H9 (cell line): Measurements from ENCODE around the gene CEP97. TPM values are rescaled to one million over a fixed set of nuclear protein-coding genes. Genes with fewer than 3 reads are reported as not detected.

Experiments used
- DNase-seq: peaks from one replicate; pipeline ENCODE4 v3.0.0-alpha.2; 2017
- H2AFZ ChIP-seq: one replicate; pipeline ENCODE4 v1.6.1; 2013; ENCODE audit warnings: mild to moderate bottlenecking, low read length, control low read depth, moderate library complexity
- H2AK5ac ChIP-seq: 2 replicates; pipeline ENCODE4 v1.6.1; 2013; ENCODE audit warnings: low read length, control low read depth, mixed read lengths; ENCODE audit not compliant: insufficient read length
- H2BK120ac ChIP-seq: one replicate; pipeline ENCODE4 v1.6.1; 2013; ENCODE audit warnings: low read depth, mild to moderate bottlenecking, low read length, control low read depth, inconsistent platforms; ENCODE audit not compliant: poor library complexity, severe bottlenecking
- H2BK12ac ChIP-seq: 2 replicates; pipeline ENCODE4 v1.6.1; 2013; ENCODE audit warnings: low read length, control low read depth, mixed read lengths, low read depth; ENCODE audit not compliant: insufficient read length
- H2BK15ac ChIP-seq: 2 replicates; pipeline ENCODE4 v1.6.1; 2013; ENCODE audit warnings: low read depth, low read length, control low read depth
- H2BK20ac ChIP-seq: one replicate; pipeline ENCODE4 v1.6.1; 2013; ENCODE audit warnings: low read depth, mild to moderate bottlenecking, low read length, control low read depth, inconsistent platforms; ENCODE audit not compliant: poor library complexity, severe bottlenecking
- H2BK5ac ChIP-seq: 2 replicates; pipeline ENCODE4 v1.6.1; 2013; ENCODE audit warnings: low read length, control low read depth, mixed read lengths; ENCODE audit not compliant: insufficient read length
- H3K14ac ChIP-seq: 2 replicates; pipeline ENCODE4 v1.6.1; 2013; ENCODE audit warnings: low read length, control low read depth; ENCODE audit not compliant: insufficient read depth
- H3K18ac ChIP-seq: 2 replicates; pipeline ENCODE4 v1.6.1; 2013; ENCODE audit warnings: low read depth, mild to moderate bottlenecking, mixed read lengths, low read length, control low read depth; ENCODE audit not compliant: insufficient read length
- H3K23ac ChIP-seq: 2 replicates; pipeline ENCODE4 v1.6.1; 2013; ENCODE audit warnings: low read length, control low read depth, mixed read lengths, low read depth; ENCODE audit not compliant: insufficient read length
- H3K23me2 ChIP-seq: 2 replicates; pipeline ENCODE4 v1.6.1; 2013; ENCODE audit warnings: low read depth, mild to moderate bottlenecking, mixed read lengths, low read length, control low read depth; ENCODE audit not compliant: insufficient read length, poor library complexity, severe bottlenecking
- H3K27ac ChIP-seq: 2 replicates; pipeline ENCODE4 v1.5.1; 2013; ENCODE audit warnings: low read length, control low read depth, mixed read lengths, low read depth; ENCODE audit not compliant: insufficient read length
- H3K27me3 ChIP-seq: 2 replicates; pipeline ENCODE4 v1.6.1; 2013; ENCODE audit warnings: low read length, control low read depth, inconsistent platforms; ENCODE audit not compliant: insufficient read depth
- H3K4ac ChIP-seq: 2 replicates; pipeline ENCODE4 v1.6.1; 2013; ENCODE audit warnings: low read depth, mild to moderate bottlenecking, control low read depth, inconsistent platforms, low read length, moderate library complexity
- H3K4me1 ChIP-seq: 2 replicates; pipeline ENCODE4 v1.6.1; 2013; ENCODE audit warnings: low read length, control low read depth, inconsistent platforms; ENCODE audit not compliant: insufficient read depth
- H3K4me2 ChIP-seq: 2 replicates; pipeline ENCODE4 v1.6.1; 2013; ENCODE audit warnings: low read length, control low read depth, mixed read lengths; ENCODE audit not compliant: insufficient read length, insufficient read depth
- H3K56ac ChIP-seq: 2 replicates; pipeline ENCODE4 v1.6.1; 2013; ENCODE audit warnings: low read depth, mild to moderate bottlenecking, mixed read lengths, low read length, control low read depth; ENCODE audit not compliant: insufficient read length
- H3K79me1 ChIP-seq: 2 replicates; pipeline ENCODE4 v1.6.1; 2013; ENCODE audit warnings: low read depth, mild to moderate bottlenecking, moderate library complexity, low read length, control low read depth, inconsistent platforms; ENCODE audit not compliant: insufficient read depth, poor library complexity, severe bottlenecking
- H3K79me2 ChIP-seq: 2 replicates; pipeline ENCODE4 v1.6.1; 2013; ENCODE audit warnings: low read length, control low read depth, inconsistent platforms; ENCODE audit not compliant: insufficient read depth
- H3K9ac ChIP-seq: 2 replicates; pipeline ENCODE4 v1.6.1; 2013; ENCODE audit warnings: low read length, control low read depth, mixed read lengths; ENCODE audit not compliant: insufficient read length; ENCODE audit errors: extremely low read depth
- H3K9me3 ChIP-seq: one replicate; pipeline ENCODE4 v1.6.1; 2013; ENCODE audit warnings: low read depth, low read length, inconsistent platforms; ENCODE audit not compliant: control insufficient read depth
- H3T11ph ChIP-seq: one replicate; pipeline ENCODE4 v1.6.1; 2013; ENCODE audit warnings: mild to moderate bottlenecking, low read length, control low read depth, inconsistent platforms
- H4K20me1 ChIP-seq: one replicate; pipeline ENCODE4 v1.6.1; 2013; ENCODE audit not compliant: control insufficient read depth, insufficient read length, insufficient read depth
- H4K5ac ChIP-seq: 2 replicates; pipeline ENCODE4 v1.6.1; 2013; ENCODE audit warnings: low read depth, mild to moderate bottlenecking, mixed read lengths, low read length, control low read depth; ENCODE audit not compliant: insufficient read length
- H4K8ac ChIP-seq: replicated peaks from 2 replicates; pipeline ENCODE4 v1.6.1; 2013; ENCODE audit warnings: low read length, control low read depth, mixed read lengths, low read depth; ENCODE audit not compliant: insufficient read length
- H4K91ac ChIP-seq: 2 replicates; pipeline ENCODE4 v1.6.1; 2013; ENCODE audit warnings: low read depth, mild to moderate bottlenecking, moderate library complexity, mixed read lengths, low read length, control low read depth; ENCODE audit not compliant: insufficient read length
- H3K27ac Mint-ChIP-seq, 3 experiments: 2 replicates in 2 of 3; 3 replicates in 1 of 3; pipeline ENCODE4 v1.8.0; 2020 to 2021; ENCODE audit warnings: mixed read lengths in 3 of 3, mild to moderate bottlenecking in 1 of 3, moderate library complexity in 1 of 3
- H3K27me3 Mint-ChIP-seq: 2 replicates; pipeline ENCODE4 v1.8.0; 2021; ENCODE audit warnings: low read depth, mild to moderate bottlenecking, moderate library complexity, mixed read lengths
- H3K36me3 Mint-ChIP-seq, 3 experiments: 2 replicates in 2 of 3; 3 replicates in 1 of 3; pipeline ENCODE4 v1.8.0; 2020 to 2021; ENCODE audit warnings: low read depth in 3 of 3, mixed read lengths in 3 of 3; ENCODE audit not compliant: insufficient read depth in 1 of 3
- H3K4me1 Mint-ChIP-seq, 2 experiments: 2 replicates each; pipeline ENCODE4 v1.8.0; 2020; ENCODE audit warnings: mixed read lengths in 2 of 2
- H3K4me3 Mint-ChIP-seq, 2 experiments: 2 replicates in 1 of 2; 3 replicates in 1 of 2; pipeline ENCODE4 v1.8.0; 2020 to 2021; ENCODE audit warnings: mild to moderate bottlenecking in 2 of 2, mixed read lengths in 2 of 2, moderate library complexity in 1 of 2
- H3K9me3 Mint-ChIP-seq, 2 experiments: 2 replicates in 1 of 2; 3 replicates in 1 of 2; pipeline ENCODE4 v1.8.0; 2020; ENCODE audit warnings: mild to moderate bottlenecking in 2 of 2, mixed read lengths in 2 of 2, moderate library complexity in 1 of 2
- WGBS: extraction: QIAGEN DNeasy Blood & Tissue Kit; methylation state at CpG from one replicate; pipeline ENCODE4 v1.1.7; 2013; ENCODE audit warnings: missing lambda C conversion rate, low lambda C conversion rate, mixed read lengths; ENCODE audit not compliant: insufficient read length; ENCODE audit errors: extremely low coverage; 5-methylcytosine and 5-hydroxymethylcytosine counted together
- total RNA-seq: library from RNA; stranded (reverse); gene quantifications from 2 replicates; pipeline ENCODE4 v1.2.1, GENCODE V29; 2021
- TF ChIP-seq, protein P1 (sequence below): fragments of 200-600 bp; sonication (generic); conservative IDR thresholded peaks from 3 replicates; pipeline ENCODE4 v1.8.0; 2021; ENCODE audit warnings: antibody characterized with exemption, mild to moderate bottlenecking

Gene CEP97
- total RNA-seq, 1 experiment from 2014 or later = 13.9 TPM

DNA sequence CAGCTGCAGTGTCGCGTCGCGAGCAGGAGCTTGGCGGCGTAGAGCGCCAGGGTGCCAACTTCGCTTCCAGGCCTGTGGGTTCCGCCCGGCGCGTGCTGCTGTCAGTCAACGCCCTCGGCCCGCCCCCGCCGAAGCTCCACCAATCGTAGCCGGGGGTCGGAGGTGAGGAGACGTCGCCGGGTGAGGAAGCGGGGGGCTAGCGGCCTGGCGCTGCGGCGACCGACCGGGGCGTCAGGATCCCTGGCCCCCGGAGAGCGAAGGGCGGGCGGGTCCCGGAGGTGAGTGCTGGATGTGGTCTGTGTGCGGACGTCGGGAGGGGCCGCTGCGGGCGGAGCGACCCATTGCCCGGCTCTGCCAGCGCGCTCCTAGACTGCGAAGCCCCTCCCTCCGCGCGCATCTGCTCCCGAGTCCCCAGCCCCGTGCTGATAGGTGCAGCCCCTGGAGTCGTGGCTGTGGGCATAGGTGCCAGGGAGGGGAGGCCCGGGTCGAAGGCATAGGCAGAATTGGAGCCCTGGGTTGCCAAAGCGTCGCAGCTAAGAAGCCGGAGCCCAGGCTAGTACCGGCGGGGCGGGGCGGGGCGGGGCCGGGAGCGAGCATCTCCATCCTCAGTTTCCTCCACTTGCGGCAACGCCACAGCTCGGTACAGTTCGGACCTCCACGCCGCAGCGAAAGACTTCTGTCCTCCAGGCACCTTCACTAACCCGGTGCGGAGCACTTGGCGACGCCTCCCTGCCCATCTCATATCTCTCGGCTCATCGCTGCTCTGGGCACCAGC, 54.8 kb downstream of the CEP97 start, which contains the start of gene NXPE3:
TSS of gene NXPE3 (plus strand) at position 165 of the 775 bp plus-strand sequence. CDS start 6,386 bp downstream, outside the sequence.
- Histone ChIP-seq H3K27me3 (no peaks in the 10 kb centered on the region), H3K9me3 (no peaks in the 10 kb centered on the region), H3K14ac (no peak within 1 kb of the TSS), H2AK5ac (no peak within 1 kb of the TSS), H4K8ac (no peak within 1 kb of the TSS), H3K9ac (no peak within 1 kb of the TSS), H3T11ph (no peak within 1 kb of the TSS), H2AFZ (peak within 1 kb of the TSS; percentile 0), H3K79me2 (no peaks in the 10 kb centered on the region), H3K4me2 (peak within 1 kb of the TSS; percentile 68), H3K79me1 (no peaks in the 10 kb centered on the region), H2BK5ac (no peak within 1 kb of the TSS), H4K20me1 (no peaks in the 10 kb centered on the region), H3K4me1 (peaks cover 3% of the 10 kb centered on the region; the same call in 1 of the 2 replicates), H3K18ac (no peak within 1 kb of the TSS), H3K4ac (no peak within 1 kb of the TSS), H4K91ac (no peak within 1 kb of the TSS), H3K23me2 (peaks cover 5% of the 10 kb centered on the region), H2BK20ac (no peak within 1 kb of the TSS), H4K5ac (no peak within 1 kb of the TSS), H2BK15ac (no peak within 1 kb of the TSS), H3K56ac (no peak within 1 kb of the TSS), H2BK12ac (no peak within 1 kb of the TSS), H2BK120ac (no peak within 1 kb of the TSS), H3K23ac (no peak within 1 kb of the TSS), H3K27ac (no peak within 1 kb of the TSS)
- no peaks in the 10 kb centered on the region for H3K9me3 Mint-ChIP-seq
- TF ChIP-seq, protein P1, sequence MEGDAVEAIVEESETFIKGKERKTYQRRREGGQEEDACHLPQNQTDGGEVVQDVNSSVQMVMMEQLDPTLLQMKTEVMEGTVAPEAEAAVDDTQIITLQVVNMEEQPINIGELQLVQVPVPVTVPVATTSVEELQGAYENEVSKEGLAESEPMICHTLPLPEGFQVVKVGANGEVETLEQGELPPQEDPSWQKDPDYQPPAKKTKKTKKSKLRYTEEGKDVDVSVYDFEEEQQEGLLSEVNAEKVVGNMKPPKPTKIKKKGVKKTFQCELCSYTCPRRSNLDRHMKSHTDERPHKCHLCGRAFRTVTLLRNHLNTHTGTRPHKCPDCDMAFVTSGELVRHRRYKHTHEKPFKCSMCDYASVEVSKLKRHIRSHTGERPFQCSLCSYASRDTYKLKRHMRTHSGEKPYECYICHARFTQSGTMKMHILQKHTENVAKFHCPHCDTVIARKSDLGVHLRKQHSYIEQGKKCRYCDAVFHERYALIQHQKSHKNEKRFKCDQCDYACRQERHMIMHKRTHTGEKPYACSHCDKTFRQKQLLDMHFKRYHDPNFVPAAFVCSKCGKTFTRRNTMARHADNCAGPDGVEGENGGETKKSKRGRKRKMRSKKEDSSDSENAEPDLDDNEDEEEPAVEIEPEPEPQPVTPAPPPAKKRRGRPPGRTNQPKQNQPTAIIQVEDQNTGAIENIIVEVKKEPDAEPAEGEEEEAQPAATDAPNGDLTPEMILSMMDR = no peak
- WGBS = no CpG with 5 or more reads among the region's 78 CpGs
- peak; percentile 94 for DNase-seq
- peak within 1 kb of the TSS in 1 of 3 experiments; percentile 13; a peak in 1 of 7 replicates for H3K27ac Mint-ChIP-seq
- peaks cover 21 to 25% of the 10 kb centered on the region in 2 experiments for H3K4me1 Mint-ChIP-seq
- H3K4me3 Mint-ChIP-seq = peak within 1 kb of the TSS; percentile 88
- peaks cover 14 to 17% (median 16%) of the 10 kb centered on the region in 3 experiments; a peak in 6 of 7 replicates for H3K36me3 Mint-ChIP-seq
- H3K27me3 Mint-ChIP-seq = peaks cover 8% of the 10 kb centered on the region
